GM18505 (cell line): ENCODE data around the gene FIBCD1.
"Not testable (repeated sequence)": the region's sequence is repeated elsewhere in the genome, so short reads cannot be mapped to it uniquely, and the experiment has no call there.

ENCODE experiments used
- ATAC-seq: cut with Tn5 transposase; IDR thresholded peaks from one replicate; pipeline ENCODE4 v1.9.1; 2021; ENCODE audit not compliant: unreplicated experiment
- POLR2A ChIP-seq: IDR thresholded peaks from 4 replicates; pipeline ENCODE4 v1.6.1; 2011; ENCODE audit warnings: borderline replicate concordance; ENCODE audit not compliant: insufficient read depth, insufficient read length; ENCODE audit errors: extremely low read depth

Gene FIBCD1

DNA sequence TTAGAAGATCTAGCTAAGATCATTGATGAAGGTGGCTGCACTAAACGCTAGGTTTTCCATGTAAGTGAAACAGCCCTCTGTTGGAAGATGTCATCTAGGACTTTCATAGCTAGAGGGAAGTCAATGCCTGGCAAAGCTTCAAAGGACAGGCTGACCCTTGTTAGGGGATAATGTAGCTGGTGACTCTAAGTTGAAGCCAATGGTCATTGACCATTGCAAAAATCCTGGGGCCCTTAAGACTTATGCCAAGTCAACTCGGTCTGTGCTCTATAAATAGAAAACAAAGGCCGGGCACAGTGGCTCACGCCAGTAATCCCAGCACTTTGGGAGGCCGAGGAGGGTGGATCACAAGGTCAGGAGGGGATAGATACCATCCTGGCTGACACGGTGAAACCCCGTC, 26.6 kb upstream of the FIBCD1 start:
- ATAC-seq = no peak
- no peak for TF ChIP-seq POLR2A

- no peak for TF ChIP-seq POLR2A
- ATAC-seq = no peak
These were observed 24.9 kb upstream of the FIBCD1 start for GRCh38 chr9:130963916-130964315.

- TF ChIP-seq POLR2A = no peak
- no peak for ATAC-seq
These were observed 24.4 kb upstream of the FIBCD1 start for GRCh38 chr9:130963337-130963908.

GRCh38 chr9:130962418-130963316, 23.6 kb upstream of the FIBCD1 start:
- ATAC-seq = no peak
- no peak for TF ChIP-seq POLR2A

- no peak for TF ChIP-seq POLR2A
- no peak for ATAC-seq
These were observed 22.7 kb upstream of the FIBCD1 start for GRCh38 chr9:130961511-130962300.

- no peak for ATAC-seq
- no peak for TF ChIP-seq POLR2A
These were observed 21.7 kb upstream of the FIBCD1 start for GRCh38 chr9:130960522-130961378.

GRCh38 chr9:130959809-130960334, 20.8 kb upstream of the FIBCD1 start:
- ATAC-seq = no peak
- no peak for TF ChIP-seq POLR2A

- ATAC-seq = not testable (repeated sequence)
These were observed 19.5 kb upstream of the FIBCD1 start for GRCh38 chr9:130958564-130958963.

GRCh38 chr9:130957451-130958203, 18.6 kb upstream of the FIBCD1 start:
- TF ChIP-seq POLR2A = no peak

DNA sequence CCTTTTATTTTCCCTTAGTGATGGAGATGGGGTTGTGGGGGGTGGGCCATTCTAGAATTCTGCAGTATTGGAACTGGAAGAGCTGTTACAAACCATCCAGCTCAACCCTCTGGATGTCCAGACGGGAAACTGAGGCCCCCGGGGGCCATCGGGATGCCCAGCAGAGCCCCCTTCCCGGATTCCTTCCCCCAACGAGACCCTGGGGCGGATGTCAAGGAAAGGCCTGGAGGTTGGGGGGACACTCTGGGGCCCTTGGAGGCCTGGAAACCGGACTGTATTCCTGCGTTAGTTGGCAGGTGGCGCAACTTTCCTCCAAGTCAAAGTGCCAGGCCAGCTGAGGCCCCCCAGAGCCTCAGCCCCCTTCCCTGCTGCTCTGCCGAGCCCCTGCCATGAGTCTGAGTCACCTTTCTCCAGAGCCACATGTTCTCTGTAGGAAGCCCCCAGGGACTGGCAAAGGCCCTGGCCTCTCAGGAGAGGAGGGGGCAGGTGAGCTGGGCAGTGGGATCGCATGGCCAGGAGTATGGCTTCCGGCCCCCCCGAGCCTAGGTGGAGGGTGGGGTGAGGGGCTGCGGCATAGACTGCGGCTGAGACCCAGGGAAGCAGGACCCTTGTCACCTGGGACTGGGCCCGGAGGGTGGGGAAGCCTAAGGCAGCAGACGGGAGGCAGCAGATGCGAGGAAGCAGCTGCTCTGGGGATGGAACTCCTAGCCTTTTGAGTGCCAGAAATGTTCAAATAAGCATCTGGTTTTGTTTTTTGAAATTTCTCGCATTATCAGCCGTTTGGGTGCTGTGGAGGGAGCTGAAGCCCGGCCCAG, 17.8 kb upstream of the FIBCD1 start:
- no peak for ATAC-seq
- TF ChIP-seq POLR2A = no peak

More at GRCh38 chr9:130957451-130958203, 18.6 kb upstream of the FIBCD1 start:
- ATAC-seq = no peak

GRCh38 chr9:130955947-130956621, 17.0 kb upstream of the FIBCD1 start:
- no peak for TF ChIP-seq POLR2A
- ATAC-seq = no peak

- ATAC-seq = not testable (repeated sequence)
These were observed 15.9 kb upstream of the FIBCD1 start for GRCh38 chr9:130954925-130955324.
